Stimulated activated CD4-positive, alpha-beta T cell treated with anti-CD3 and anti-CD28 coated beads, Interleukin-1b, Interleukin-23, amount 100 ng/mL, for 1 hour (primary cell): ENCODE measurements around the gene COL23A1.
A peak's percentile ranks its signal among the peaks of the same experiment; 100 is the strongest.
"Not testable (repeated sequence)": the region's sequence is repeated elsewhere in the genome, so short reads cannot be mapped to it uniquely, and the experiment has no call there.

Source experiments
- DNase-seq, 2 donors: peaks; one replicate each; pipeline ENCODE4 v3.0.0-alpha.2; 2020; ENCODE audit warnings: low read depth in 2 of 2

The COL23A1 gene

DNA sequence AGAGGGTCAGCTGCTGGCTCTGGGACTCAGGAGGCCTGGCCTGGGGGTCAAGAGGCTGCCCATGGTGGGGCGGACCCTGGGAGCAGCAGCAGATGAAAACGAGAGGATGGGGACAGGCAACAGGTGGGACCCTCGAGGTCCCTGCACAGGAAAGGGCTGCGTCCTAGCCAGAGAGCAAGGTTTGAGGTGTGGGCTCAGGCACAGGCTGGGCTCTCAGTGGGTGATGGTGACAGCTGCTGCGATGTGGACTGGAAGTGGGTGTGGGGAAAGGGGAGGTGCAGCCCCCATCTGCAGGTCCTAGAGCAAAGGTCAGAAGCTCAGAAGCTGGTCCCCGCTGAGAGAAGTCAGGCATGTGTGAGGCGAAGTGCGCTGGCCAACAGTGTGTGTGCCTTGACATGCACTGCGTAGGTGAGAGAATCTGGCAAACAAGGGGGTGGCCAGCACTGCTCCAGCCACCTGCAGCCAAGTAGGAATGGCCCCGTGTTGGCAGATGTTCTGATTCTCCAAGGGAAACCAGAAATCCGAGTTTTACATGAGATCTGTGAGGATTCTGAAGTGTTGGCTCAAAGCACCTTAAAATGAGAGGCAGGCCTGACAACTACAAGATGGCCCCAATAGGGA is 85.7 kb downstream of the COL23A1 start:
- no peak for DNase-seq

DNA sequence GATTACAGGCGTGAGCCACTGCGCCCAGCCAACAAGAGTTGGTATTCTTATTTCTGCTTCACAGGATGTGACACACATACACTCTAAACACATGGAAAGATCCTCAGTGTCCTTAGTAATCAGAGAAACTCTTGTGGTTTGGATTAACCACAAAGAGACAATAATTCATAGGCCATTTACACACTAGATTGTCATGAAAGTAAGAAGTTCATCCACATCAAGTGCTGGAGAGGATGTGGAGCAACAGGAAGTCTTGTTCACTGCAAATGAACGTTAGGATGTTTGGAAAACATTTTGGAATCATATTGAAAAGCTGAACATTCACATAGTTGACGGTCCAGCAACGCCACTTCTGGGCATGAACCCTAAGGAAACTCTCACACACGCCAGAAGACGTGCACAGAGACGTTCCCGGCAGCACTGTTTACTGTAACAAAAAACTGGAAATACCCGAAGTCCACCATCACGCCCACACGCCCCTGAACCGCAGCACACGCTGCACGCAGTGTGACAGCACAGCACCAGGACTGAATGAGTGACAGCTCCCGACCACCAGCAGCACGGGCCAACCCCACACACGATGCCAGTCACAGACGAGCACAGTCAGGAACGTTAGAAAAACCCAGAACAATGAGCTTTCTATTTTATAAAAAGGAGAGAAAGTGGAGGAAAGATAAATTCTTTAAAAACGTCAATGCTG is 87.6 kb downstream of the COL23A1 start:
- no peak for DNase-seq

DNA sequence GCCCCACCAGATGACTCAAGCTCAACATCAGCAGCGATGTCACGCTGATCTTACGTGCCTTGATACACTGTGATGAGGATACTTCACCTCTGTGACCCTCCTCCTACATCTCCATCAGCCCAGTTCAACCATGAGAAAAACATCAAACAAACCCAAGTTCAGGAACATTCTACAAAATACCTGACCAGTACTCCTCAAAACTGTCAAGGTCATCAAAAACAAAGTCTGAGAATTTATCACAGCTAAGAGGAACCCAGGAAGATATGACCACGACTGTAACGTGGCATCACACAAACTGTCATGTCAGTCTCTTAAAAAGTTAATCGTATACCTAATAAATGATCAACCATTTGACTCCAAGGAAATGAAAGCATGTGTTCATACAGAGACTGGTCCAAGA is 90.8 kb downstream of the COL23A1 start:
- DNase-seq = no peak

DNA sequence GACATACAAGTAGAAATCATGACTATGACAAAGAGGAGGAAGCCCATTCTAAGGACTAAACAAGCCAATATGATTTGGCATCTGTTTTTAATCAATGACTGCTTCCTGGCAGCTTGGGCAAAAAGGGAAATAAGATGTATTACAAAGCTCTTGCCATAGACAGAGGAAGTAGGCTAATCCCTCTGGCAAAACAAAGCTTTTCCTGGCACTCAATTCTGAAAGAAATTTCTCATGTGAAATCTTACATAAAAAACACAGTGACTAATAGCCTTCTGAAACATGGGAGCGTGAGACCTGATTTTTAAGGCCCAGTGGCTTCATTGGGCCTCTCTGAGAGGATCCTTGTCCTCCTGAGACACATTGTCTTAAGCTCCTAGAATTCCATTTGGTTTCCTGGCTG is 93.6 kb downstream of the COL23A1 start:
- DNase-seq = no peak

DNA sequence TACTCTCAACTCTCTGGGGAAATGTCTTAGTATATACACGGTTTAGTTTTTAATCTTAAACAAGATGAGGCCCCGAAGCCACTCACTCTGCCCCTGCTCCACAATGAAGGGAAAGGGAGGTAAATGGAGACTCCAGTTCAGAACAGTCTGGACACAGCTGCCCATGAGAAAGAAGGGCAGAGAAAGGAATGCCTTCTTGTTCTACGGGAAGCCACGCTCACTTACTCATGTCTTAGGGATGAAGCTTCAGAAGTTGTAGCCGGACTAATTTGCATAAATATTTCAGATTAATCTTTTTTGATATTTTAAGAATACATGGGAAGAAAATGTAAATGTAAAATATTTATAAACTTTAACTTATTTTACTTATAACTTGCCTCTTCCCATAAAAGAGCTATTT is 94.0 kb downstream of the COL23A1 start:
- no peak for DNase-seq

DNA sequence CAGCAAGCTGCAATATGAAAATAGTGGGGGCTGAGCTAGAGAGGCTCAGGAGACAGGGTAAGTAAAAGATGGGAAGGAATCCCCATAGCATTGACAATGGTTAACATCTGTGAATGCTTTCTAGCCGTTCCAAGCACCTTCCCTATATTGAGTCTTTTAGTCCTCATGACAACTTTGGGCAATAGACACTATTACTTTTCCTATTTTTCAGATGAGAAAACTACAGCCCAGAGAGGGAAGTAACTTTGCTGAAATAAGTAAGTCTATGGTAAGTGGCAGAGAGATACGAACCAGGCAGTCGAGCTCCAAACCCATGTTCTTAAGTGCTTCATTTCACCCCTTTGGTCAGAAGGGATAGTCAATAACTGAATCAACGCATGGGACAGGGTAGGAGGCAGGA is 94.5 kb downstream of the COL23A1 start:
- no peak for DNase-seq

DNA sequence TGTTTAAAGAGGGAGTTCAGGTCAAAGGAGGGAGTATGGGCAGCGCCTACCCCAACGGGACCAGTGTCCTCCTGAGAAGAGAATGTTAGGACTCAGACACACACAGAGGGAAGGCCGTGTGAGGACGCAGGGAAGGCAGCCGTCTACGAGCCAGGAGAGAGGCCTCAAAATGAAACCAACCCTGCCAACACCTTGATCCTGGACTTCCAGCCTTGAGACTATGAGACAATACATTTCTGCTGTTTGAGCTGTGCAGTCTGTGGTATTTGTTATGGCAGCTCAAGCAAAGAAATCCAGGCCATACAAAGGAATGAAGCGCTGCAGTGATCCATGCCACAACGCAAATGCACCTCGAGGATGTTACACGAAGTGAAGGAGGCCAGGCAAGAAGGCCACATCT is 97.9 kb downstream of the COL23A1 start:
- DNase-seq = no peak

DNA sequence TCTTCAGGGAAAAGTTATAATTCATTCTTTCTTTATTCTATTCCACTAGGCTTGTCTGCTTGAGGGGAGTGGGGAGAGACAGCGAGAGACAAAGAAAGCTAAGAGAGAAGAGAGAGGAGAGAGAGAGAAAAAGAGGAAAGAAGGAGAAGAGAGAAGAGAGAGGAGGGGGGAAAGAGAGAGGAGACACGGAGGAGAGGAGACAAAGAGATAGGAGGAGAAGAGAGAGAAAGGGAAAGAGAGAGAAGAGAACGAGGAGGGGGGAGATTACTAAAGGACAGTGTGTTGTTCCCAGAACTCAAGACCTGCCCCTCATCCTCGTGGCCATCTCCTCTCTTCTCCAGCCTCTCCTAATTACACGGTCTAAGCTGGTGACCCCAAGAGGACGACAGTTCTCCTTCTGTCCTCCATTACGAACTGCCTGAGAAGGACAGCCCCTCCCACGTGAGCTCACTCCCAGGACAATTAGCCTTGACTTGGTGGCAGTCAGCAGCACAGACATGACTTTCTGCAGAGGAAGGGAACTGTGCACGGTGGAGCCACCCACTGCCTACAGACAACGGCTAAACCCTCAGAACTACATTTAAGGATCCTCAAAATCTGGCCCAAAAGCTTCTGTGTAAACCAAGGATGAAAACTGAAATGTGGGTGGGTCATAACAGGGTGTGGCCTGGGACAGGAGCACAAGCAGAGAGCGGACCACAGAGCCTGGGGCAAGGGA is 99.1 kb downstream of the COL23A1 start:
- no peak for DNase-seq

DNA sequence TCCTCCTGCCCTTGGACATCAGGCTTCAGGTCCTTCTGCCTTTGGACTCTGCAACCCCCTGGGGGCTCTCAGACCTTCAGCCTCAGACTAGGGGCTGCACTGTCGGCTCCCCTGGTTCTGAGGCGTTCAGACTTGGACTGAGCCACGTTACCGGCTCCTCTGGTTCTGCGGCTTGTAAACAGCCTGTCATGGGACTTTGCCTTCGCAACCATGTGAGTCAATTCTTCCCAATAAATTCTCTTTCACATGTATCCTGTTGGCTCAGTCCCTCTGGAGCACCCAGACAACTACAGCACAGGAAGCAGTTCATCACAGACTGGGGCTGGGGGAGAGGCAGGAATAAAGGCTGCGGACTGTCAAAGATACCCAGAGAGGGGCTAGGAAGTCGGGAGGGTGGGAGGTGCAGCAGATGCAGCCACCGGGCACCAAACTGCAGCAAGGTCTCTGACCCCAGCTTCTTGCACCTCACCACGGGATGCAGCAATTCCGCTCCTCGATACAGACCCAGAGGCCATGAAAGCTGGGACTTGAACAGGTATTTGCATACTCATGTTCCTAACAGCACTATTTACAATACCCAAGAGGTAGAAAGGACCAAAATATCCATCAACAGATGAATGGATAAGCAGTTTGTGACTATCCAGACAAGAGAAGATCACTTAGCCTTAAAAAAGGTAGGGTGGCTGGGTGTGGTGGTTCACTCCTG is 100.8 kb downstream of the COL23A1 start:
- DNase-seq = no peak

DNA sequence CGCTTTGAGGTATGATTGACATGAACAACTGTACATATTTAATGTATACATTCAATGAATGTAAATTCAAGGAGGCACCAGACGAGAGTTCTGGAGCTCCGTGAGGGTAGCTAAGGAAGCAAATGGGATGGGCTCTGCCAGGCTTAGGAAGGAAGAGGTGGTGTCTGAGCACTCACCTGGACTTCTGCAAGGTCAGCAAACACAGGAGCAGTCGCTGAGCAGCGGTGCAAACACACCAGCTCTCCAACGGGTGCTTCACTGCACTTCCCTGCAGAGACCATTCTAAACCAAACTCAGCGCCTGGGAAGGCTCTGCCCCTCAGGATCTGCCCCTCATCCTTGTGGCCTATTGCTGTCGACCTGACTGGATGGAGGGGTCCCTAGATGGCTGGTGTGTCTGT is 101.5 kb downstream of the COL23A1 start:
- DNase-seq = no peak

DNA sequence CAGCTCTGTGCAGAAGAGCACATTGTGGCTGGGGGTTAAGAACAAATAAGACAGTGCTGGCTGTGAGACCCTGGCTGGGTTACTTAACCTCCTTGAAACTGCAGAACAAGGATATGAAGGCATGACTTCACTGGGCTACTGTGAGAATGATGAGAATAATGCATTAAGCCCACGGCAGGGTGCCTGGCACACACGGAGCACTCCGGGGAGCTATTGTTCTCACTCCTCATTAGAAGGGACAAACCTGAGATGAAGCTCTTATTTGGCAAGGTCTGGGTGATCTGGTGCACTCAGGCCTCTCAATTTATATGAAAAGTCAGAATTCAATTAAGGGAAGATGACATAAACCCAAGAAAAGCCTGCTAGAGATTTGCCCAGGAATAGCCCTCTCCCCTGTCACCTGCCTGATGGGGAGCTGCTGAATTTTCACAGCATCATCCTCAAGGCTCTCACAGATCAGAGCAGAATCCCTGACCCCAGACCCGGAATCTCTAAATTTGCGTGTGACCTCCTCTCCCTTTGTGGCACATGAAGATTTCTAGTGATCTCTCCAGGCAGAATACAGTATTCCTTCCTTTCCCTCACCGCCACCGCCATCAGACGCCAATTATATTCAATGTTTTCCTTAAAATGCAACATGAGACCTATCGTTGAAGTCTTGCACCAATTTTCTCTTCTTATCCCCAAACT is 102.1 kb downstream of the COL23A1 start:
- no peak for DNase-seq

DNA sequence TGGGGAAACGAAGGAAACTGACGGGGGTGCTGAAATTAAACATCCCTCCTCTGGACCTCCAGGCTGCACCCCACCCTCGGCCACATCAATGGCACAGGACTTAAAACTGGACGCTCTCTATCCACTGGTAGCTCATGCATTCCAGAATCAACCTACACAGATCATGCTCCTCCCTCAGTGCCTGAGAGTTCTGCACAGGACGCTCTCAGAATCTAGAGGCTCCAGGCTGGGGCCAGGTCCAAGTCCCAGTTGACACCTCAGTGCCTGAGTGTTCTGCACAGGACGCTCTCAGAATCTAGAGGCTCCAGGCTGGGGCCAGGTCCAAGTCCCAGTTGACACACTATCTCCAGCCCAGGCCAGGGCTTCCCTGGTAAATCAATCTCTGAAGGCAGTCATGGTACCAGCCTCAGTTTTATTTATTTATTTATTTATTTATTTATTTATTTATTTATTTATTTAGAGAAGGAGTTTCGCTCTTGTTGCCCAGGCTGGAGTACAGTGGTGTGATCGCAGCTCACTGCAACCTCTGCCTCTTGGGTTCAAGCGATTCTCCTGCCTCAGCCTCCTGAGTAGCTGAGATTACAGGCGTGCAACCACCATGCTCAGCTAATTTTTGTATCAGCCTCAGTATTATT is 103.2 kb downstream of the COL23A1 start:
- DNase-seq = not testable (repeated sequence)

DNA sequence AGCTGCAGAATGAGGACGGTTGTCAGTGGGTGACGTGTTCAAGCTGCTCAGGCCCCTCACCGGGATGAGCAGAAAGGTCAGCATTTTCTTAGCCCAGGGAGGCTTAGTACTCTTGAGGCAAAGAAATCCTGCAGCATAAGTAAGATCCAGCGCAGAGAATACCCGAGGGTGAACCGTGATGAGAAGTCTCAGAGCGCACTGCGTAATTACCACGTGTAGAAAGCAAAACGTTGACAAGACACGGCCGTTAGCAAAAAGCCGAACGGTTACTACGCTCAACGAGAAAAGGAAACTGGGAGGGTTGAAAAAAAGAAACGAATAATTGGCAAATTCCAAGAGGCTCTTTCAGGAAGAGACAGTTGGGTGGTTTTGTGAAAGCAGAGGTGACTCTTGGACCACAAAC is 104.0 kb downstream of the COL23A1 start:
- no peak for DNase-seq

DNA sequence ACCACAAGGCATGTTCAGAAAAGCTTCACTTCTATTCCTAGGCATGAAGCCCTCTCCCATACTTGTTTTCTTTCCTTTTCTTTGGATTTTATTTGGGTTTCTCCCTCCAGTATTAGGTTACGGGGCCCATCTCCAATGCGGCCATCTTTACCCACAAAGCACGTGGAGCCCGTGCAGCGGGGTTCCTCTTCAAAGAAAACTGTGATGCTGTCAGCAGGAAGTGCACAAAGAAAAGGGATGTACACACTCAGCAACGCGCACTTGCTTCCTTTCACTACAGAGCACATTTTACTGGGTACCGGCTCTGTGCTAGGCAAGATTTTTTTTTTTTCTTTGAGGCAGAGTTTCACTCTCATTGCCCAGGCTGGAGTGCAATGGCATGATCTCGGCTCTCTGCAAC is 106.6 kb downstream of the COL23A1 start:
- DNase-seq = peak in 1 of 2 donors; percentile 6

DNA sequence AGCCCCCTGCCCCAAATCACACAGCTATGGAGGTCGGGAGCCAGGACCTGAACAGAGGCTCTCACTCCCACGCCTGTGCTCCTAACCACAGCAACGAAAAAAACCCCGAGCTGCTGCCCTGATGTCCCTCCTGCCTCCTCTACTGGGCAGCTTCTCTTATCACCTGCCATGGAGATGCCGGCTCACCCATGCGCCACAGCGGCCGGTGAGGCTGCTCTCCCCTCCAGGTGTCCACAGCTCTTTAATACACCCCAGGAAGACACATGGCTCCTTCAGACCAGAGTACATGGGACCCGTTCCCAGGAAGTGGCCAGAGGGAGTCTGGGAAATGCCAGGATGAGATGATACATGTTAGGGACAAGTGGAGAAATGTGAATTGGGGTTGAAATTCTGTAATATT is 110.9 kb downstream of the COL23A1 start:
- no peak for DNase-seq

DNA sequence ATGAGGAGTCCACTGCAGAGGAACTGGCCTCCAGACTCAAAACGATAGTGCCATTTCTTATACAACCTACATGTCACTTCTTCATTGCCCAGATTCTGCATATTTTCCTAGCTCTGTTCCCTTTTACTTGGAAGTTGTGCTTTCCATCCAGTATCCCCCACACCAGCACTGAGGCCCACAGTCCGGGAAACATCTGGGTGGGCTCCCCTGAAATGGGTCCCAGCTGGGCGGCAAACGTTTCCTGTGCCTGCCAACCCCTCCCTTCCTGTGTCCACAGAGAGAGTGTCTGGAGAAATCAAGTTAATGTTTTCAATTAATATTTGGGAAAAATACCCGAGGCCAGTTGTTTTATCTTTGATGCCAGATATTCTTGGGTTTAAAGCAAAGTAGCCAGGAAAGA is 111.8 kb downstream of the COL23A1 start:
- no peak for DNase-seq

DNA sequence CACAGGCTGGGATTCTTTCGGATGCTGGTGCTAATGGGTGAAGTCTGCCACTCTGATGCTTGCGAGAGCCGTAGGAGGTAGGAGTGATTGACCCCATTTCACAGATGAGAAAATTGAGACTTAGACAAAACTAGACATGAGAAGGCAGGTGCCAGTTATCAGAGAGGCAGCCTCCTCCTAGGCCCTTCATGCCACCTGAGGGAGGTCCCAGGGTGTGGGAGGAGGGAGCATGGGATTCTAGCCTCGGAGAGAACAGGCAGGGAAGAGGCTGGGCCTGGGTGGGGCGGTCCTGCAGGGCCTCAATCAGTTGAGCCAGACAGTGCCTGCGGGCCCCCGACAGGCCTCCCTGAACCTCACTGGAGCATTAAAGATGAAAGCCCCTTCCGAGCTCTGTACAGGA is 112.4 kb downstream of the COL23A1 start:
- DNase-seq = no peak

DNA sequence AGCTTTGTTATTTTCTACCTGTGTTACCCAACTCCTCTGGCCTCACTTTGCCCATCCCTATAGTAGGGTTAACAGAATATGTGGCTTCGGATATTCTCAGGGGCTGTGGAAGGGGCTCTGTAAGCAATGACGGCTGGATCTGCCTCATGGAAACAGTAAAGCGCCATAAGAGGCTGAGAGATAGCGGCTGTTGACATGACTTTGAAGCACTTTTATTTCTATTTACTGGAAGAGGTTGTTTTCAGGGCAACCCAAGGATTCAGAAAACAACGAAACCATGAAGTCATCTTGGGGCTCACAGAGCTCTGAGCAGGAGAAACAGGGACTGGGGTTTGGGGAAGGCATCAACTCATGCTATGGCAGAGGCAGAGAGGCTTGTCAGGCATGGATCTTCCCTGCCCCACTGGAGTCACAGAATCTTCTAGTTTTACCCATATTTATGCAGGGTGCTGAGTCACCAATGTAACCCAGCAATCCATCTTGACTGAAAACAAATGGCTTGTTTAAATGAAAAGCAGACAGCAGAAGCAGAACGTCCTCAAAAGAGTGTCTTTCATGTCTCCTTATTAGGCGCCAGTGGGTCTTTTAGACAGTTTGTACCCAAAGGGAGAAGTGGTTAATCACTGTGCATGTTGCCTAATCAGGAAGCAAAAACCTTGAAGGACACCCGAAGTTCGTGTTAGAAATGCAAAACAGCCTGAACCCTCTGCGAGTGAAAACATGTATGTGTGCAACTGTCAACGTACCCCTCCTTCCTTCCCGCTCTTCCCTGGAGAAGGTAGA is 113.0 kb downstream of the COL23A1 start:
- DNase-seq = no peak

DNA sequence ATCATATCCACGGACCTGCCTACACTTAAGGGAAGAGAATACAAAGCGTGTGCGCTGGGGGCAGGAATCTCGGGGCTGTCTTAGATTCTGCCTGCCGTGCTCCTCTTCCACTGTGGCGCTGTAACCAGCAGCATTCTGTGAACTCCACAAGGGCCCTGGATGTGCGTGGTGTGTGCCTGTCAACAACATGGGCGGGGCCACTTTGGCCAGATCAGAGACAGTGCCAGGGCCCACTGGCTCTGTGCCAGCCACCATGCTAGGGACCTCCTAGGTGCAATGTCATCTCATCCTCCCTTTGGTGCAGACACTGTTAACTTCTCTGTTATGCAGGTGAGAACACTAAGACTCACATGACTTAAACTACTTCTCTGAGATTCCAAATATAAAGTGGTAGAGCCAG is 113.7 kb downstream of the COL23A1 start:
- no peak for DNase-seq

DNA sequence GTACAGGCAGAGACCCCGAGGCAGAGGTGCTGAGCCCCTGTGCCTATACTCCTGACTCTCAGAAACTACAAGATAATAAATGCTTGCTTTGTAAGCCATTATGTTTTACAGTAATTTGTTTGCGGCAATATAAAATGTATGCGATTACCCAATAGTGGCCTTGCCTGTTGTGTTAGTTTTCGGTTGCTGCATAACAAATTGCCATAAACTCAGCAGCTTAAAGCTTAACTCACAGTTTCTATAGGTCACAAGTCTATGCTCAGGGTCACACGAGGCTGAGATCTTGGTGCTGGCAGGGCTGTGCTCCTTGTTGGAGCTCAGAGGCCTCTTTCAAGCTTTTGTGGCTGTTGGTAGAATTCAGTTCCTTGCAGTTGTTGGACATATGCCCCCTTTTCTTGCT is 114.8 kb downstream of the COL23A1 start:
- DNase-seq = no peak
